PC-3 (cell line): ENCODE results near the gene MDGA2. TPM values are rescaled to one million over a fixed set of nuclear protein-coding genes. Genes with fewer than 3 reads are reported as not detected.

ENCODE experiments used
- ATAC-seq: fragments of 200-7000 bp; cut with Tn5 transposase; 2 replicates; pipeline ENCODE4 v1.9.1; 2020; ENCODE audit warnings: mild to moderate bottlenecking, moderate library complexity
- BruUV-seq: library from RNA; stranded (reverse); fragments of 400-500 nt; replicated peaks from 2 replicates; lab custom pipeline; 2021; lab: Mats Ljungman, UMichigan
- CTCF ChIA-PET: fragments of 300-600 bp; sonication (Branson Sonifier 250); formaldehyde crosslinking; loops from one replicate; lab custom pipeline; 2022; ENCODE audit warnings: antibody characterized with exemption; lab: Charles Lee
- POLR2A ChIA-PET: fragments of 300-600 bp; sonication (Branson Sonifier 250); formaldehyde crosslinking; loops from one replicate; lab custom pipeline; 2022; ENCODE audit warnings: antibody characterized with exemption; ENCODE audit not compliant: unreplicated experiment; lab: Charles Lee
- DNase-seq: peaks from one replicate; pipeline ENCODE4 v3.0.0-alpha.2; 2015
- H2AFZ ChIP-seq: fragments of 300-600 bp; sonication (generic); 2 replicates; pipeline ENCODE4 v1.6.0; 2016; ENCODE audit warnings: antibody characterized with exemption, low read length
- H3F3A ChIP-seq: fragments of 300-600 bp; sonication (generic); one replicate; pipeline ENCODE4 v1.6.0; 2017; ENCODE audit warnings: antibody characterized with exemption, low read length, control low read depth, mild to moderate bottlenecking; ENCODE audit not compliant: unreplicated experiment
- H3K27ac ChIP-seq: fragments of 300-600 bp; sonication (generic); 2 replicates; pipeline ENCODE4 v1.5.1; 2016; ENCODE audit warnings: mild to moderate bottlenecking, low read length
- H3K27me3 ChIP-seq: fragments of 300-600 bp; sonication (generic); 2 replicates; pipeline ENCODE4 v1.6.1; 2016; ENCODE audit warnings: low read length, mixed read lengths
- H3K36me3 ChIP-seq: fragments of 300-600 bp; sonication (generic); 2 replicates; pipeline ENCODE4 v1.6.1; 2016; ENCODE audit warnings: low read depth, mixed run types, low read length, mixed read lengths
- H3K4me1 ChIP-seq: fragments of 300-600 bp; sonication (generic); 2 replicates; pipeline ENCODE4 v1.5.1; 2016; ENCODE audit warnings: low read length; ENCODE audit not compliant: insufficient read depth
- H3K4me2 ChIP-seq: fragments of 300-600 bp; sonication (generic); 2 replicates; pipeline ENCODE4 v1.6.0; 2016; ENCODE audit warnings: low read length
- H3K4me3 ChIP-seq: fragments of 300-600 bp; sonication (generic); 2 replicates; pipeline ENCODE4 v1.5.1; 2016; ENCODE audit warnings: mild to moderate bottlenecking, low read length, mixed read lengths
- H3K79me2 ChIP-seq: fragments of 300-600 bp; sonication (generic); 2 replicates; pipeline ENCODE4 v1.6.1; 2017; ENCODE audit warnings: low read length, mixed read lengths
- H3K9ac ChIP-seq: fragments of 300-600 bp; sonication (generic); 2 replicates; pipeline ENCODE4 v1.6.0; 2016; ENCODE audit warnings: mild to moderate bottlenecking, low read length
- H3K9me2 ChIP-seq: fragments of 300-600 bp; sonication (generic); replicated peaks from 2 replicates; pipeline ENCODE4 v1.6.1; 2016; ENCODE audit warnings: mixed run types, low read length, mixed read lengths
- H3K9me3 ChIP-seq: fragments of 300-600 bp; sonication (generic); 2 replicates; pipeline ENCODE4 v1.6.1; 2016; ENCODE audit warnings: low read length, mixed read lengths
- H4K20me1 ChIP-seq: fragments of 300-600 bp; sonication (generic); 2 replicates; pipeline ENCODE4 v1.6.1; 2016; ENCODE audit warnings: low read length, mixed read lengths
- CTCF ChIP-seq: fragments of 300-600 bp; sonication (generic); conservative IDR thresholded peaks from 2 replicates; pipeline ENCODE4 v1.5.1; 2017; ENCODE audit warnings: antibody characterized with exemption, low read depth, mild to moderate bottlenecking, low read length
- EZH2 ChIP-seq: fragments of 300-600 bp; sonication (generic); IDR thresholded peaks from one replicate; pipeline ENCODE4 v1.6.1; 2017; ENCODE audit warnings: antibody characterized with exemption, mild to moderate bottlenecking, low read length; ENCODE audit not compliant: unreplicated experiment
- EZH2phosphoT487 ChIP-seq: fragments of 300-600 bp; sonication (generic); IDR thresholded peaks from 2 replicates; pipeline ENCODE4 v1.6.1; 2018; ENCODE audit warnings: mild to moderate bottlenecking, antibody characterized with exemption, low read length, borderline replicate concordance
- intact Hi-C: fragments of 100-400 bp; cut with micrococcal nuclease; formaldehyde crosslinking; loops from 2 replicates; pipeline ENCODE4 v1.9.0; 2023
- total RNA-seq: library from RNA; depleted of rRNA; stranded (reverse); fragments of >200 nt; gene quantifications from 2 replicates; pipeline ENCODE4 v1.2.3, GENCODE V29; 2014

The MDGA2 gene
- total RNA-seq, 1 experiment from 2014 or later: 0.04 TPM

GRCh38 chr14:46885566-46885965 lies 789.8 kb downstream of the MDGA2 start:
- Histone ChIP-seq H4K20me1 (no peaks in the 10 kb centered on the region), H3K4me3 (no peak overlapping the region), H3K36me3 (no peaks in the 10 kb centered on the region), H3K9me3 (no peaks in the 10 kb centered on the region), H3K9me2 (no peaks in the 10 kb centered on the region), H2AFZ (no peak overlapping the region), H3K4me1 (no peaks in the 10 kb centered on the region), H3K9ac (no peak overlapping the region), H3K27ac (no peak overlapping the region), H3K4me2 (no peak overlapping the region), H3K79me2 (no peaks in the 10 kb centered on the region), H3F3A (no peaks in the 10 kb centered on the region), H3K27me3 (peaks cover 4% of the 10 kb centered on the region; the same call in 1 of the 2 replicates)
- TF ChIP-seq CTCF: no peak
- no peak for TF ChIP-seq EZH2phosphoT487
- no peak for TF ChIP-seq EZH2
- ChIA-PET POLR2A (no interaction called here), CTCF (no interaction called here)
- intact Hi-C loops: no loop called here
- ATAC-seq (no peak), DNase-seq (no peak)
- BruUV-seq: no TSS peak

- Histone ChIP-seq H2AFZ (no peak overlapping the region), H3K9ac (no peak overlapping the region), H3K27ac (no peak overlapping the region), H3K9me2 (no peaks in the 10 kb centered on the region), H3K27me3 (no peaks in the 10 kb centered on the region), H3K79me2 (no peaks in the 10 kb centered on the region), H3K4me2 (no peak overlapping the region), H3K4me1 (no peaks in the 10 kb centered on the region), H3K9me3 (no peaks in the 10 kb centered on the region; the same call in 1 of the 2 replicates), H4K20me1 (no peaks in the 10 kb centered on the region), H3K36me3 (no peaks in the 10 kb centered on the region), H3K4me3 (no peak overlapping the region), H3F3A (no peaks in the 10 kb centered on the region)
- intact Hi-C loops: no loop called here
- CTCF ChIA-PET: no interaction called here
- ATAC-seq (no peak), DNase-seq (no peak)
- no peak for TF ChIP-seq EZH2
- no peak for TF ChIP-seq EZH2phosphoT487
- no peak for TF ChIP-seq CTCF
- POLR2A ChIA-PET: no interaction called here
- no TSS peak for BruUV-seq
Measured at GRCh38 chr14:46861753-46862152, 813.7 kb downstream of the MDGA2 start.

- H3K4me3 ChIP-seq: no peak overlapping the region
- intact Hi-C loops: no loop called here
- DNase-seq (no peak), ATAC-seq (no peak)
- POLR2A ChIA-PET: no interaction called here
- no peaks in the 10 kb centered on the region for H3K9me2 ChIP-seq
- no peaks in the 10 kb centered on the region for H3K4me1 ChIP-seq
- no peaks in the 10 kb centered on the region for H3K79me2 ChIP-seq
- no peaks in the 10 kb centered on the region for H3K9me3 ChIP-seq
- no peaks in the 10 kb centered on the region for H4K20me1 ChIP-seq
- no peak overlapping the region for H3K4me2 ChIP-seq
- TF ChIP-seq CTCF: no peak
- no peak for TF ChIP-seq EZH2
- TF ChIP-seq EZH2phosphoT487: no peak
- no peaks in the 10 kb centered on the region for H3K36me3 ChIP-seq
- H2AFZ ChIP-seq: 0 out of 2 replicates have a peak overlapping the region, but pooled peaks have one; percentile 11
- CTCF ChIA-PET: interaction anchor here (0.6 kb wide), 1 partner anchor 32 kb away, joined by 6 read pairs; no protein-coding TSS in a partner anchor
- H3K27ac ChIP-seq: no peak overlapping the region
- no peak overlapping the region for H3K9ac ChIP-seq
- H3K27me3 ChIP-seq: peaks cover 3% of the 10 kb centered on the region; the same call in 1 of the 2 replicates
- H3F3A ChIP-seq: no peaks in the 10 kb centered on the region
- BruUV-seq: no TSS peak
Measured at GRCh38 chr14:46840944-46841720, 834.3 kb downstream of the MDGA2 start.
